Stimulated activated CD4-positive, alpha-beta T cell treated with anti-CD3 and anti-CD28 coated beads, TNF-alpha, amount 100 ng/mL, for 1 hour (primary cell): ENCODE data around the gene TAS2R50.

Experiments used
- DNase-seq, 3 donors: peaks; one replicate each; pipeline ENCODE4 v3.0.0-alpha.2; 2020; ENCODE audit warnings: low read depth in 3 of 3, low spot score in 1 of 3

Gene TAS2R50

DNA sequence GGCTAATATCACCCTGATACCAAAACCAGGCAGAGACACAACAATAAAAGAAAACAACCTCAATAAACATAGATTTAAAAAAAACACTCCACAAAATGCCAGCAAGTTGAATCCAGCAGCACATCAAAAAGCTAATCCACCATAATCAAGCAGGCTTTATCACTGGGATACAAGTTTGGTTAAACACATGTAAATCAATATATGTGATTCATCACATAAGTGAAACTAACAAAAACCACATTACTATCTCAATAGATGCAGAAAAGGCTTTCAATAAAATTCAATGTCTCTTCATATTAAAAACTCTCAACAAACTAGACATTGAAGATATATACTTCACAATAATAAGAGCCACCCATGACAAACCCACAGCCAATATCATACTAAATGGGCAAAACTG is 30.6 kb downstream of the TAS2R50 start:
- DNase-seq, result no peak

DNA sequence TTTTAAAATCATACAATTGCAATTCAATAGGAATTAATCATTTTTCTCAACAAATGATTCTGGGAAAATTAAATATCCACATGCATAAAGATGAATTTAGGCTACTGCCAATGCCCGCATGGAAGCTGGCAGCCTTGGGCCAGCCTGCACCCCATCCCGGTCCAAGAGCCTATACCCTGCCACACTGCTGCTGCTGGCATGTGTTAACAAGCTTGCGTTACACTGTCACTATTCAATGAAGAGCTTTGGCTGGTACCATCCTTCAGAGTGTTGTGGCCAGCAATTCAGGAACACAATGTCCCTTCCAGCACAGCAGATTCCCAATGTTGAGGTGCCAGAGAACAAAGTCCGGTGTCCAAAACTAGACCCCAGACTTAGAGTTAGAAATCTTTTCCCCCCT is 34.1 kb downstream of the TAS2R50 start:
- DNase-seq, result no peak

DNA sequence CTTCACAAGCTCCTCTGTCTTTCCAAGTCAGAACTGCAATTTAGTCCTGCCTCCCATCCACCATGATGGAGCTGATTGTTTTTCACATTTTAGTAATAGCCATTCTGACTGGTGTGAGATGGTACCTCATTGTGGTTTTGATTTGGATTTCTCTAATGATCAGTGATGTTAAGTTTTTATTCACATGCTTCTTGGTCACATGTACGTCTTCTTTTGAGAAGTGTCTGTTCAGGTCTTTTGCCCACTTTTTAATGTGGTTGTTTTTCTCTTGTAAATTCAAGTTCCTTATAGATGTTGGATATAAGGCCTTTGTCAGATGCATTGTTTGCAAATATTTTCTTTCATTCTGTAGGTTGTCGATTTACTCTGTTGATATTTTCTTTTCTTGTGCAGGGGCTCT is 43.5 kb downstream of the TAS2R50 start:
- DNase-seq, result no peak

DNA sequence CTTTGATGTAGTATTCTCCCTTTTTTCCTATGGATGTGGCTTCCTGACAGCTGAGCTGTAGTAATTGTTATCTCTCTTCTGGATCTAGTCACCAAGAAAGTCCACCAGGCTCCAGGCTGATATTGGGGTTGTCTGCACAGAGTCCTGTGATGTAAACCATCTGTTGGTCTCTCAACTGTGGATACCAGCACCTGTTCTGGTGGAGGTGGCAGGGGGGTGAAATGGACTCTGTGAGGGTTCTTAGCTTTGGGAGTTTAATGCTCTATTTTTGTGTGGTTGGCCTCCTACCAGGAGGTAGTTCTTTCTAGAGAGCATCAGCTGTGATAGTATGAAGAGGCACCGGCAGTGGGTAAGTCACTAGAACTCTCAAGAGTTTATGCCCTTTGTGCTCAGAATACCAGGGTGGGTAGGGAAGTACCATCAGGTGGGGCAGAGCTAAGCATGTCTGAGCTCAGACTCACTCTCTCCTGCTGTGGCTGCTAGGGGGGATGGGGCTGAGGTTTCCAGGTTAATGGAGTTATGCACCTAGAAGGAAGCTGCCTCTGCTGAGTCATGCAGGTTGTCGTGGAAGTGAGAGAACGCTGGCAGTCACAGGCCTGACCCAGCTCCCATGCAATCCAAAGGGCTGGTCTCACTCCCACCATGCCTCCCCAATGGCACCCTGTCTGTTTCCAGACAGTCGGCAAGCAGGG is 44.6 kb downstream of the TAS2R50 start:
- DNase-seq, result no peak

DNA sequence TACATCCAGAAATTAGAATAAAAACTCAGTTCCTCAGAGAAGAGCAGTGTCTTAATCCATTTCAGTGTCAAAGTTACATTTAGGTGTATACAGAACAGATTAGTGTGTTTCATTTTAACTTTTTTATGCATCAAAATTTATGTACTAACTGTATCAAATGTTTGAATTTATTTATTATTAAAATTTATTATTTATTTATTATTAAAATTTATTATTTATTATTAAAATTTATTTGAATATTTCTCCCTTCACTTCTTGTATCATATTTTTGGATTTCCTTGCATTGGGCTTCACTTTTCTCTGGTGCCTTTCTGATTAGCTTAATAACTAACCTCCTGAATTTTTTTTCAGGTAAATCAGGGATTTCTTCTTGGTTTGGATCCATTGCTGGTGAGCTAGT is 45.3 kb downstream of the TAS2R50 start:
- DNase-seq, result no peak

DNA sequence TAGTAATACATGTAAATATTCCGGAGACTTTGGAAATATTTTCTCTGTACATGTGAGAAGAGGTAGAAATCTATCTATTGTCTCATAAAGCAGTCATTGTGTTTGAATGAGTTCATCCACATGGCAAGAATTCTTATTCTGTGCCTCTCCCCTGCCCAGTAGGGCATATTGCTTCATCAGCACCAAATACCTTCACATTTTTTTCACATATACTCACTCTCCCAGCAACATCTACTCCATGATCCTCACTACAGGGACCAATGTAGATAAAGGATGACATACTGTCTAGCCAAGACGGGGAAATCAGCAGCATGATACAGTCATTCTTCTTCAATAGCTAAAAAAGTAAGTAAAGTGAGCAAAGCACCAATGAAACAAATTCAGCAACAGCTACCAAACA is 46.3 kb downstream of the TAS2R50 start:
- DNase-seq, result no peak

DNA sequence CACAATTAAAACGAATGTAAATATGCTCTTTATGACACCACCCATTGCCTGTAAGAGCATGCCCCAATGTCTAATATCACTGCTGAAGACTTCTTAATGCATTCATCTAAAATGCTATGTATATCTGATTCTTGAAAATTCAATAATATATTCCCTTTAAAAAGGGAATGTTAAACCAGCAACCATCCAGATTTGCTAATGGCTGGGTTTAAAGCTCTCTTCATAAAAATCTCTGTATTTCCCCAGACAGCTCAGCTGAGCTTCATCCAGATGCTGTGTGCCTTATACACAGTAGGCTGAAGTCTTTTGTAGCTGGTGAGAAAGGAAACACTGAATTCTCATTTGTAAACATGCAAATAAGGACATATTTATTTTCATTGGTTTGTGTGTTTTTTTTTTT is 47.5 kb downstream of the TAS2R50 start, which contains the start of gene TAS2R14:
Gene TAS2R14 (minus strand): TSS at position 101 of the 400 bp plus-strand sequence. CDS start 56 bp downstream, at position 45.
- no peak for DNase-seq

DNA sequence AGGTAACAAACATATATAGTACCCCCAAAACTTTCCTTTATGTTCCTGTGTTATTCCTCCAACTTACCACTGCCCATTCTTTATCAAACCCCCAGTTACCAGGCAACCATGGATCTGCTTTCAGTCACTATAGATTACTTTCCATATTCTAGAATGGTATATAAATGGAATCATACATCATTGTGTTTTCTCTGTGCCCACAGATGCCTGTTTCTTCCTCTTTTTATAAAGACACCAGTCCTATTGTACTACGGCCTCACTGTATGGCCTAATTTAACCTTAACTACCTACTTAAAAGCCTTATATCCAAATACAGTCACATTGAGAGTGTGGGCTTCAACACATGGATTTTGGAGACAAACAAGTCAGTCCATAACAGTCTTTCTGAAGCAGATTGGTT is 50.2 kb downstream of the TAS2R50 start:
- DNase-seq, result no peak
